Kidney epithelial cell (primary cell): Measurements from ENCODE around the gene MBP. TPM values are rescaled to one million over a fixed set of nuclear protein-coding genes. Genes with fewer than 3 reads are reported as not detected.

ENCODE experiments used
- DNase-seq: peaks from one replicate; pipeline ENCODE4 v3.0.0-alpha.2; 2010; ENCODE audit warnings: low read depth
- H3K27me3 ChIP-seq: 2 replicates; pipeline ENCODE4 v1.6.0; 2011; ENCODE audit warnings: low read length; ENCODE audit not compliant: control insufficient read depth, insufficient read depth
- H3K36me3 ChIP-seq: 2 replicates; pipeline ENCODE4 v1.5.1; 2011; ENCODE audit warnings: low read length; ENCODE audit not compliant: control insufficient read depth, insufficient read depth
- H3K4me3 ChIP-seq: 2 replicates; pipeline ENCODE4 v1.5.1; 2011; ENCODE audit warnings: low read depth, mild to moderate bottlenecking, control low read depth, low read length
- total RNA-seq: library from RNA; depleted of rRNA; stranded (reverse); fragments of >200 nt; gene quantifications from 2 replicates; pipeline ENCODE4 v1.2.3, GENCODE V29; 2015
- TF ChIP-seq, protein P1 (sequence below): IDR thresholded peaks from 2 replicates; pipeline ENCODE4 v1.5.1; 2011; ENCODE audit warnings: mild to moderate bottlenecking, moderate library complexity, low read length, control low read depth, inconsistent platforms; ENCODE audit not compliant: insufficient read depth, poor library complexity, severe bottlenecking

The MBP gene
- total RNA-seq, 1 donor from 2014 or later: 29.1 TPM

DNA sequence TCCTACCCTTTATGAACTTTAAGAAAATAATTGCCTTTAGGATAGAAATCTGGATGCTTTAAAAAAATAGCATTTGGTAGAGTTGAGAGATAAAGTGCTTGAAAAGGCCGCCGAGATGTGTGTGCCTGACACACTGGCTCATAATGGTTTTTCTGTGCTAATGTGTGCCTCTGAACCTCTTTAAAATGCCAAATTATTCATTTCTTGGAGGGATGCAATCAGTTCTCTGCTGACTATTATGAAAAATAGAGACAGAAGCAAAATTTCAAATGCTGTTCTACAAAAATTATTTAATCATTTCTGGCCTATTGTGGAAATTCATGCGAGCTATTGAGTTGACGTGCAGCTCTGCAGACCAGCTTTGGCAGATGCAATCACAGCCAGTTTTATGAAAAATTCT is 18.0 kb upstream of the MBP start:
- H3K36me3 ChIP-seq: no peaks in the 10 kb centered on the region
- no peak for DNase-seq
- no peak overlapping the region for H3K4me3 ChIP-seq
- no peaks in the 10 kb centered on the region for H3K27me3 ChIP-seq
- TF ChIP-seq, protein P1, sequence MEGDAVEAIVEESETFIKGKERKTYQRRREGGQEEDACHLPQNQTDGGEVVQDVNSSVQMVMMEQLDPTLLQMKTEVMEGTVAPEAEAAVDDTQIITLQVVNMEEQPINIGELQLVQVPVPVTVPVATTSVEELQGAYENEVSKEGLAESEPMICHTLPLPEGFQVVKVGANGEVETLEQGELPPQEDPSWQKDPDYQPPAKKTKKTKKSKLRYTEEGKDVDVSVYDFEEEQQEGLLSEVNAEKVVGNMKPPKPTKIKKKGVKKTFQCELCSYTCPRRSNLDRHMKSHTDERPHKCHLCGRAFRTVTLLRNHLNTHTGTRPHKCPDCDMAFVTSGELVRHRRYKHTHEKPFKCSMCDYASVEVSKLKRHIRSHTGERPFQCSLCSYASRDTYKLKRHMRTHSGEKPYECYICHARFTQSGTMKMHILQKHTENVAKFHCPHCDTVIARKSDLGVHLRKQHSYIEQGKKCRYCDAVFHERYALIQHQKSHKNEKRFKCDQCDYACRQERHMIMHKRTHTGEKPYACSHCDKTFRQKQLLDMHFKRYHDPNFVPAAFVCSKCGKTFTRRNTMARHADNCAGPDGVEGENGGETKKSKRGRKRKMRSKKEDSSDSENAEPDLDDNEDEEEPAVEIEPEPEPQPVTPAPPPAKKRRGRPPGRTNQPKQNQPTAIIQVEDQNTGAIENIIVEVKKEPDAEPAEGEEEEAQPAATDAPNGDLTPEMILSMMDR: no peak

- H3K4me3 ChIP-seq: no peak overlapping the region
- no peak for DNase-seq
- H3K27me3 ChIP-seq: no peaks in the 10 kb centered on the region
- TF ChIP-seq, protein P1: no peak
- no peaks in the 10 kb centered on the region for H3K36me3 ChIP-seq
These were observed 15.7 kb upstream of the MBP start for GRCh38 chr18:77148289-77148688.

GRCh38 chr18:77147418-77147852 is 14.9 kb upstream of the MBP start:
- Histone ChIP-seq H3K27me3 (no peaks in the 10 kb centered on the region), H3K4me3 (no peak overlapping the region), H3K36me3 (no peaks in the 10 kb centered on the region)
- TF ChIP-seq, protein P1: no peak
- no peak for DNase-seq

- Histone ChIP-seq H3K4me3 (no peak overlapping the region), H3K27me3 (no peaks in the 10 kb centered on the region), H3K36me3 (no peaks in the 10 kb centered on the region)
- no peak for DNase-seq
- TF ChIP-seq, protein P1: no peak
These were observed 13.9 kb upstream of the MBP start for GRCh38 chr18:77146249-77147080.

DNA sequence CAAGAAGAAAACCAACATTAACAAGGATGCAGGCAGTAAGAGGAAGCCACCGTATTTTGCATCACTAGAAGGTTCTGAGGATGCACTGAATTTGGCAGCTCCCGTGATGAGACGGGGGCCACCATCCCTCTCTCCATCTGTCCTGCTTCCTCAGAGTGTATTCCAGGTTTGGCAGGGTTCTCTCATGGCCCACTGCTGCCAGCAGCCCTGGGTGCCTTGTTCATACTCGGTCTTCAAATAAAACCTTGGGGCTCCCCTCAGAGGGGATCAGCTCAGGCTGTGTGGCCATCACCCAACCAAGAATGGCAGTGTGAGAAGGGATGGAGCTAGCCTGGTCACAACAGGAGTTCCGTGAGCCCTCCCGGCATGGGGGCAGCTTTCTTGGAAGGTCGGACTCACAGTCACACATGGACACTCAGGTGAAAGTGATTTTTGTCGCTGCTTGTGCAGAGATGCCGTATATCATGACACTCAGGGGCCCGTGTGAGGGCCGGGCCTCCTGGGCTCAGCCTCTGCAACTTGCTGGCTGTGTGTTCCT is 12.8 kb upstream of the MBP start:
- TF ChIP-seq, protein P1: no peak
- H3K4me3 ChIP-seq: no peak overlapping the region
- H3K27me3 ChIP-seq: no peaks in the 10 kb centered on the region
- DNase-seq: no peak
- no peaks in the 10 kb centered on the region for H3K36me3 ChIP-seq
